ENCODE data around the gene MINDY4.

MINDY4 gene

DNA sequence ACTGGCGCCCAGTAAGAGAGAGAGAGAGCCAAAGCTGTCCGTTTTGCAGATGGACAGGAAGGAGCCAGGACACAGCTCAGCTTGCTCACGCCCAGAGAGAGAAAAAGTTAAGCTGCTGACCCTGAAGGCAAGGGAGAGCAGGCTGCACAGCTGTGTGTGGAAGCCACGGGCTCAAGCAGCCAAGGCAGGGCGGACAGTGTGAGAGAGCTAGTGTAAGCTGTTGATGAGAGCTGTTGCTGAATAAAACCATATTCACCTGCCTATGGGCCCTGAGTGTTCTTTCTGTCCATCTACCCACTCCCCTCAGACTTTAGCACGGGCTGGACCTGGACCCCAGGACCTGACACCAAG is 13.9 kb upstream of the MINDY4 start:
- Histone ChIP-seq H3K9me3 (ENCODE audit: control extremely low read depth in 1 of 5, control insufficient read depth in 4 of 5, insufficient read depth in 2 of 5, low read depth in 1 of 5, low read length in 4 of 5) (no peaks in the 10 kb centered on the region), H3K27ac (ENCODE audit: insufficient read depth in 1 of 2, low read depth in 1 of 2, low read length in 2 of 2, poor library complexity in 1 of 2, severe bottlenecking in 2 of 2) (no peak overlapping the region), H3K27me3 (replicated peaks in 2 of 5; ENCODE audit: control insufficient read depth in 4 of 5, insufficient read depth in 5 of 5, low read length in 4 of 5) (peaks cover 0 to 4% (median 0%) of the 10 kb centered on the region in 5 experiments), H3K4me3 (ENCODE audit: control insufficient read depth in 1 of 7, extremely low read depth in 1 of 7, insufficient read depth in 4 of 7, low read depth in 2 of 7, low read length in 6 of 7) (no peak overlapping the region), H3K36me3 (ENCODE audit: control insufficient read depth in 4 of 4, insufficient read depth in 4 of 4, low read length in 3 of 4) (no peaks in the 10 kb centered on the region), H3K4me1 (ENCODE audit: control extremely low read depth in 1 of 4, control insufficient read depth in 4 of 4, insufficient read depth in 4 of 4, low read length in 3 of 4) (no peaks in the 10 kb centered on the region)
- 97% methylated on average over 3 of the region's 6 CpGs for WGBS (ENCODE audit: insufficient coverage)
- POLR2A ChIA-PET, result no interaction called here
- no peak for DNase-seq
- CTCF ChIA-PET, result interaction anchor here (1.1 to 1.8 kb wide), 2 partner anchors 10 to 17 kb away, joined by 3 to 5 read pairs; no protein-coding TSS in a partner anchor

DNA sequence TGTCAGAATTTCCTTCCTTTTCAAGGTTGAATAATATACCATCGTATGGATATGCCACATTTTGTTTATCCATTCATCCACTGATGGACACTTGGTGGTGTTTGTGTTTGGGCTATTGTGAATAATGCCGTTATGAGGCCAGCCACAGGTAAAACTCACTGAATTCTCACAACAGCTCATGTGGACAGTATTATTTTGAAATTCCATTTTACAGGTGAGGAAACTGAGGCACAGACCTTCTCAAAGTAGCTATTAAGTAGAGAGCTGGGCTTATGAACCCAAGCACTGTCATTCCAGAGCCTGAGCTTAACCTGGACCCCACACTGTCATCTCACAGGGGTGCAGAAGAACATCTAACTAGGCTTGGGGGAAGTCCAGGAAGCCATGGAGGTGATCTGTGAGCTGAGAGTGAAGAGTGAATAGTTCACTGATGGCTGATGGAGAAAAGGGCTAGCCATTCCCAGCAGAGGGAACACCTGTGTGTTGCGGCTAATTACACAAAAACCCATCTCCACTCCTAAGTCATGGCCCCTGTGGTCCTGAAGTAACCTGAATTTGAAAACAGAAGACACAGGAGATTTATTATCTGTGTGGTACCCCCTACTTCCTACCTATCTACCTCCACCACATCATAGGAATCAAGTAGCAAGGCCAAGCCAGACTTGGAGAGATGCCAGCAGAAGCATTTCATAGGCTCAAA is 10.6 kb upstream of the MINDY4 start:
- CTCF ChIA-PET, result interaction anchor here (1.0 to 1.3 kb wide), 2 partner anchors 16 to 18 kb away, joined by 3 read pairs; no protein-coding TSS in a partner anchor
- no CpG with 5 or more reads among the region's 3 CpGs for WGBS (ENCODE audit: insufficient coverage)
- POLR2A ChIA-PET, result no interaction called here
- no peak overlapping the region for H3K4me3 ChIP-seq (ENCODE audit: control insufficient read depth in 1 of 7, extremely low read depth in 1 of 7, insufficient read depth in 4 of 7, low read depth in 2 of 7, low read length in 6 of 7)
- H3K9me3 ChIP-seq (ENCODE audit: control extremely low read depth in 1 of 5, control insufficient read depth in 4 of 5, insufficient read depth in 2 of 5, low read depth in 1 of 5, low read length in 4 of 5), result peaks cover 0 to 2% (median 0%) of the 10 kb centered on the region in 5 experiments
- H3K27me3 ChIP-seq (replicated peaks in 2 of 5; ENCODE audit: control insufficient read depth in 4 of 5, insufficient read depth in 5 of 5, low read length in 4 of 5), result peaks cover 0 to 4% (median 0%) of the 10 kb centered on the region in 5 experiments
- no peak overlapping the region for H3K27ac ChIP-seq (ENCODE audit: insufficient read depth in 1 of 2, low read depth in 1 of 2, low read length in 2 of 2, poor library complexity in 1 of 2, severe bottlenecking in 2 of 2)
- no peak for DNase-seq
- H3K4me1 ChIP-seq (ENCODE audit: control extremely low read depth in 1 of 4, control insufficient read depth in 4 of 4, insufficient read depth in 4 of 4, low read length in 3 of 4), result no peaks in the 10 kb centered on the region
- no peaks in the 10 kb centered on the region for H3K36me3 ChIP-seq (ENCODE audit: control insufficient read depth in 4 of 4, insufficient read depth in 4 of 4, low read length in 3 of 4)

DNA sequence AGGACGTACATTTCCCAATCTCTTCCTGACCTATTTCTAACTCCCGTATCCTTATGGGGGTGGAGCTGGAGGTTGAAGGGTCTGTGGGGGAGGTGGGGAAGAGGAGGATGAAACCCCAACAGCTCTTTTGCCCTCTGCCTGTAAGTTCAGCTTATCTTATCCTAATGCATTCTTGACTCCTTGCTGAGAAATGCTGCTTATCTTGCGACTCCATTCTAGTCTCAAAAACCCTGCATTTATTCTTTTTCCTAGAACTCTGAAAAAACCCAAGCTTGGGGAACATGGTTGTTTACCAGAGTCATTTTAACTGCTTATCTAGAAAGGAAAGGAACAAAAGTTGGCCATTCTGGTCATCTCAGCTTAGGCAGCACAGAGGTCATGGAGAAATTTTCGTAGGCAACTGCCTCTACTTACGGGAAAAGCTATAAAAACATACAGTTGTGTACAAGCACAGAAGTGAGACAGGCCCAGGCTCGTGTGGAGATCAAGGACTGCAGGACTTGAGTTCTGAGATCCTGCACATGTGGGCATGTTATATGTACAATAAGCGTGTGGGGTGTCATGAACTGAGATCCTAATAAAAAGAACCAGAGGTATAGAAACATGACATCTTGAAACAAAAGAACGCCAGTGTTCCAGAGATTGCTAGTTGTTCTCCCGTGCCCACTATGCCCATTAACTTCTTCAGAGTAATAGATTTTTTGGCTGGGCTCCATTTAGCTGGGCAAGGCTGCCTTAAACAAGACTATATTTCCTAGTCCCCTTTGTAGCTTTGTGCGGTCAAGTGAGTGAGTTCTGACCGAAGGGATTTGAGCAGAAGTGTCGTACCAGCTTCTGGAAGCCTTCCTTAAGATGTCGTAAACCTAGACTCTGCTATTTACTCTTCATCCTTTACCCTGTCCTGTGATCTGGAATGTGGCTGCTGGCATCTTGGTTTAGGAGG is 9.7 kb upstream of the MINDY4 start:
- ChIA-PET CTCF (interaction anchor here (1.0 to 1.3 kb wide), 2 partner anchors 16 to 17 kb away, joined by 3 read pairs; no protein-coding TSS in a partner anchor), POLR2A (no interaction called here)
- peaks cover 0 to 4% (median 0%) of the 10 kb centered on the region in 5 experiments for H3K27me3 ChIP-seq (replicated peaks in 2 of 5; ENCODE audit: control insufficient read depth in 4 of 5, insufficient read depth in 5 of 5, low read length in 4 of 5)
- H3K36me3 ChIP-seq (ENCODE audit: control insufficient read depth in 4 of 4, insufficient read depth in 4 of 4, low read length in 3 of 4), result no peaks in the 10 kb centered on the region
- H3K27ac ChIP-seq (ENCODE audit: insufficient read depth in 1 of 2, low read depth in 1 of 2, low read length in 2 of 2, poor library complexity in 1 of 2, severe bottlenecking in 2 of 2), result peak overlapping the region in 1 of 2 experiments; percentile 60
- 92% methylated on average over 8 of the region's 13 CpGs for WGBS (ENCODE audit: insufficient coverage)
- no peaks in the 10 kb centered on the region for H3K4me1 ChIP-seq (ENCODE audit: control extremely low read depth in 1 of 4, control insufficient read depth in 4 of 4, insufficient read depth in 4 of 4, low read length in 3 of 4)
- H3K9me3 ChIP-seq (ENCODE audit: control extremely low read depth in 1 of 5, control insufficient read depth in 4 of 5, insufficient read depth in 2 of 5, low read depth in 1 of 5, low read length in 4 of 5), result peaks cover 0 to 2% (median 0%) of the 10 kb centered on the region in 5 experiments
- no peak overlapping the region for H3K4me3 ChIP-seq (ENCODE audit: control insufficient read depth in 1 of 7, extremely low read depth in 1 of 7, insufficient read depth in 4 of 7, low read depth in 2 of 7, low read length in 6 of 7)
- DNase-seq, result peak in 1 of 3 donors; percentile 15

- Histone ChIP-seq H3K4me3 (ENCODE audit: control insufficient read depth in 1 of 7, extremely low read depth in 1 of 7, insufficient read depth in 4 of 7, low read depth in 2 of 7, low read length in 6 of 7) (no peak overlapping the region), H3K27me3 (replicated peaks in 2 of 5; ENCODE audit: control insufficient read depth in 4 of 5, insufficient read depth in 5 of 5, low read length in 4 of 5) (peaks cover 0 to 6% (median 0%) of the 10 kb centered on the region in 5 experiments), H3K4me1 (ENCODE audit: control extremely low read depth in 1 of 4, control insufficient read depth in 4 of 4, insufficient read depth in 4 of 4, low read length in 3 of 4) (no peaks in the 10 kb centered on the region), H3K36me3 (ENCODE audit: control insufficient read depth in 4 of 4, insufficient read depth in 4 of 4, low read length in 3 of 4) (no peaks in the 10 kb centered on the region), H3K27ac (ENCODE audit: insufficient read depth in 1 of 2, low read depth in 1 of 2, low read length in 2 of 2, poor library complexity in 1 of 2, severe bottlenecking in 2 of 2) (no peak overlapping the region), H3K9me3 (ENCODE audit: control extremely low read depth in 1 of 5, control insufficient read depth in 4 of 5, insufficient read depth in 2 of 5, low read depth in 1 of 5, low read length in 4 of 5) (peaks cover 0 to 2% (median 0%) of the 10 kb centered on the region in 5 experiments)
- 96% methylated on average over 4 of the region's 6 CpGs for WGBS (ENCODE audit: insufficient coverage)
- DNase-seq, result no peak
- ChIA-PET CTCF (no interaction called here), POLR2A (no interaction called here)
Measured at GRCh38 chr7:30764030-30764975, 6.9 kb upstream of the MINDY4 start.

GRCh38 chr7:30765408-30765807 is 5.8 kb upstream of the MINDY4 start:
- POLR2A ChIA-PET, result no interaction called here
- Histone ChIP-seq H3K27me3 (replicated peaks in 2 of 5; ENCODE audit: control insufficient read depth in 4 of 5, insufficient read depth in 5 of 5, low read length in 4 of 5) (peaks cover 0 to 6% (median 0%) of the 10 kb centered on the region in 5 experiments), H3K4me3 (ENCODE audit: control insufficient read depth in 1 of 7, extremely low read depth in 1 of 7, insufficient read depth in 4 of 7, low read depth in 2 of 7, low read length in 6 of 7) (no peak overlapping the region), H3K36me3 (ENCODE audit: control insufficient read depth in 4 of 4, insufficient read depth in 4 of 4, low read length in 3 of 4) (no peaks in the 10 kb centered on the region), H3K4me1 (ENCODE audit: control extremely low read depth in 1 of 4, control insufficient read depth in 4 of 4, insufficient read depth in 4 of 4, low read length in 3 of 4) (no peaks in the 10 kb centered on the region), H3K27ac (ENCODE audit: insufficient read depth in 1 of 2, low read depth in 1 of 2, low read length in 2 of 2, poor library complexity in 1 of 2, severe bottlenecking in 2 of 2) (no peak overlapping the region), H3K9me3 (ENCODE audit: control extremely low read depth in 1 of 5, control insufficient read depth in 4 of 5, insufficient read depth in 2 of 5, low read depth in 1 of 5, low read length in 4 of 5) (peaks cover 0 to 2% (median 0%) of the 10 kb centered on the region in 5 experiments)
- CTCF ChIA-PET, result no interaction called here
- 100% methylated on average over 1 of the region's 2 CpGs for WGBS (ENCODE audit: insufficient coverage)
- no peak for DNase-seq

GRCh38 chr7:30770845-30771173 is 408 bp upstream of the MINDY4 start:
- H3K27ac ChIP-seq (ENCODE audit: insufficient read depth in 1 of 2, low read depth in 1 of 2, low read length in 2 of 2, poor library complexity in 1 of 2, severe bottlenecking in 2 of 2), result peak overlapping the region in 1 of 2 experiments; percentile 77
- WGBS (ENCODE audit: insufficient coverage), result 75% methylated on average over 9 of the region's 9 CpGs
- peak overlapping the region; percentile 73 to 92 (median 82) for H3K4me3 ChIP-seq (ENCODE audit: control insufficient read depth in 1 of 7, extremely low read depth in 1 of 7, insufficient read depth in 4 of 7, low read depth in 2 of 7, low read length in 6 of 7)
- peaks cover 3 to 17% (median 9%) of the 10 kb centered on the region in 4 experiments for H3K4me1 ChIP-seq (ENCODE audit: control extremely low read depth in 1 of 4, control insufficient read depth in 4 of 4, insufficient read depth in 4 of 4, low read length in 3 of 4)
- H3K36me3 ChIP-seq (ENCODE audit: control insufficient read depth in 4 of 4, insufficient read depth in 4 of 4, low read length in 3 of 4), result no peaks in the 10 kb centered on the region
- H3K9me3 ChIP-seq (ENCODE audit: control extremely low read depth in 1 of 5, control insufficient read depth in 4 of 5, insufficient read depth in 2 of 5, low read depth in 1 of 5, low read length in 4 of 5), result no peaks in the 10 kb centered on the region
- ChIA-PET CTCF (no interaction called here), POLR2A (no interaction called here)
- peaks cover 0 to 2% (median 0%) of the 10 kb centered on the region in 5 experiments for H3K27me3 ChIP-seq (replicated peaks in 2 of 5; ENCODE audit: control insufficient read depth in 4 of 5, insufficient read depth in 5 of 5, low read length in 4 of 5)
- no peak for DNase-seq

Data from common myeloid progenitor, CD34-positive (primary cell).